Measurements from ENCODE around the gene PXN. TPM values are rescaled to one million over a fixed set of nuclear protein-coding genes. Genes with fewer than 3 reads are reported as not detected.
A peak's percentile ranks its signal among the peaks of the same experiment; 100 is the strongest.
"Not testable (repeated sequence)": the region's sequence is repeated elsewhere in the genome, so short reads cannot be mapped to it uniquely, and the experiment has no call there.

PXN gene
- total RNA-seq, 2 donors from 2014 or later, result 133 to 142 TPM

GRCh38 chr12:120239776-120240494, 25.6 kb downstream of the PXN start:
- Histone ChIP-seq H3K9ac (ENCODE audit: low read depth in 2 of 2, low read length in 2 of 2) (no peak overlapping the region), H3K27me3 (no peaks in the 10 kb centered on the region), H3K4me1 (no peaks in the 10 kb centered on the region), H3K27ac (no peak overlapping the region), H3K9me3 (no peaks in the 10 kb centered on the region), H3K4me3 (no peak overlapping the region), H3K36me3 (no peaks in the 10 kb centered on the region)
- intact Hi-C loops (cut with DNase I), result no loop called here
- no peak for DNase-seq
- TF ChIP-seq CTCF (IDR thresholded peaks at IDR 0.05), result no peak

GRCh38 chr12:120238839-120239445, 26.6 kb downstream of the PXN start:
- no peak for TF ChIP-seq CTCF (IDR thresholded peaks at IDR 0.05)
- H3K27me3 ChIP-seq, result no peaks in the 10 kb centered on the region
- no peaks in the 10 kb centered on the region for H3K36me3 ChIP-seq
- peak overlapping the region in 1 of 2 donors; percentile 64 for H3K9ac ChIP-seq (ENCODE audit: low read depth in 2 of 2, low read length in 2 of 2)
- H3K9me3 ChIP-seq, result no peaks in the 10 kb centered on the region
- H3K4me3 ChIP-seq, result no peak overlapping the region
- intact Hi-C loops (cut with DNase I), result no loop called here
- no peak for DNase-seq
- H3K27ac ChIP-seq, result peak overlapping the region; percentile 34
- H3K4me1 ChIP-seq, result peaks cover 2% of the 10 kb centered on the region

GRCh38 chr12:120238217-120238616, 27.3 kb downstream of the PXN start:
- Histone ChIP-seq H3K9ac (ENCODE audit: low read depth in 2 of 2, low read length in 2 of 2) (no peak overlapping the region), H3K27ac (peak overlapping the region; percentile 34), H3K27me3 (no peaks in the 10 kb centered on the region), H3K36me3 (no peaks in the 10 kb centered on the region), H3K4me3 (no peak overlapping the region), H3K4me1 (peaks cover 6% of the 10 kb centered on the region), H3K9me3 (no peaks in the 10 kb centered on the region)
- no peak for TF ChIP-seq CTCF (IDR thresholded peaks at IDR 0.05)
- intact Hi-C loops (cut with DNase I), result no loop called here
- no peak for DNase-seq

GRCh38 chr12:120237360-120238171, 28.0 kb downstream of the PXN start:
- peaks cover 6% of the 10 kb centered on the region for H3K4me1 ChIP-seq
- no peaks in the 10 kb centered on the region for H3K9me3 ChIP-seq
- intact Hi-C loops (cut with DNase I), result no loop called here
- no peak for TF ChIP-seq CTCF (IDR thresholded peaks at IDR 0.05)
- H3K27ac ChIP-seq, result no peak overlapping the region
- no peak overlapping the region for H3K4me3 ChIP-seq
- H3K9ac ChIP-seq (ENCODE audit: low read depth in 2 of 2, low read length in 2 of 2), result no peak overlapping the region
- H3K27me3 ChIP-seq, result no peaks in the 10 kb centered on the region
- DNase-seq, result no peak
- no peaks in the 10 kb centered on the region for H3K36me3 ChIP-seq

GRCh38 chr12:120236809-120237208, 28.7 kb downstream of the PXN start:
- H3K4me1 ChIP-seq; intact Hi-C loops (cut with DNase I); H3K27me3 ChIP-seq; DNase-seq; H3K9ac ChIP-seq (ENCODE audit: low read depth in 2 of 2, low read length in 2 of 2); H3K36me3 ChIP-seq; H3K9me3 ChIP-seq; H3K4me3 ChIP-seq; H3K27ac ChIP-seq: not testable (repeated sequence)
